Cardiac muscle cell (in vitro differentiated cells and primary cell): ENCODE data around the gene MCM9. TPM values are rescaled to one million over a fixed set of nuclear protein-coding genes. Genes with fewer than 3 reads are reported as not detected.
A peak's percentile ranks its signal among the peaks of the same experiment; 100 is the strongest.

Experiments used
- DNase-seq, 2 donors: peaks; one replicate each; pipeline versions ENCODE4 v3.0.0 to v3.0.0-alpha.2; 2010 to 2017; ENCODE audit warnings: low read depth in 1 of 2, low spot score in 1 of 2
- H3K27ac ChIP-seq: fragments of 200-600 bp; sonication (generic); 2 replicates; pipeline ENCODE4 v1.5.1; 2016
- H3K27me3 ChIP-seq: fragments of 200-600 bp; sonication (generic); 2 replicates; pipeline ENCODE4 v1.6.0; 2016; ENCODE audit warnings: control low read depth
- H3K36me3 ChIP-seq: fragments of 200-600 bp; sonication (generic); 2 replicates; pipeline ENCODE4 v1.5.1; 2016; ENCODE audit warnings: control low read depth
- H3K4me1 ChIP-seq: fragments of 200-600 bp; sonication (generic); 2 replicates; pipeline ENCODE4 v1.8.1; 2017; ENCODE audit warnings: low read depth, mild to moderate bottlenecking, mixed run types
- H3K4me3 ChIP-seq: fragments of 200-600 bp; sonication (generic); 2 replicates; pipeline ENCODE4 v1.5.1; 2016; ENCODE audit warnings: mild to moderate bottlenecking
- H3K9me3 ChIP-seq: fragments of 200-600 bp; sonication (generic); 2 replicates; pipeline ENCODE4 v1.5.1; 2017; ENCODE audit warnings: low read depth, mild to moderate bottlenecking, control low read depth
- CTCF ChIP-seq: IDR thresholded peaks from 2 replicates; pipeline ENCODE4 v1.5.1; 2012; ENCODE audit warnings: low read depth, mild to moderate bottlenecking, low read length
- polyA plus RNA-seq: library from polyadenylated mRNA; unstranded; fragments of >200 nt; fragmentation: Nextera tagmentation; extraction: Ambion mirVana; gene quantifications from 2 replicates; pipeline ENCODE4 v1.2.1, GENCODE V29; 2016
- total RNA-seq: library from RNA; depleted of rRNA; stranded (reverse); fragments of >200 nt; gene quantifications from 2 replicates; pipeline ENCODE4 v1.2.3, GENCODE V29; 2016

The MCM9 gene
- total and polyA plus RNA-seq, 2 experiments from 2014 or later = 7.0 to 10.1 TPM

GRCh38 chr6:118935331-118935668 is 341 bp upstream of the MCM9 start:
- H3K4me1 ChIP-seq = peaks cover 9% of the 10 kb centered on the region
- no peaks in the 10 kb centered on the region for H3K27me3 ChIP-seq
- peak overlapping the region; percentile 92 for H3K4me3 ChIP-seq
- no peak for TF ChIP-seq CTCF
- no peaks in the 10 kb centered on the region for H3K9me3 ChIP-seq
- DNase-seq = no peak
- peak overlapping the region; percentile 93 for H3K27ac ChIP-seq
- H3K36me3 ChIP-seq = peaks cover 13% of the 10 kb centered on the region

- peaks cover 9% of the 10 kb centered on the region for H3K4me1 ChIP-seq
These were observed 1.0 kb downstream of the MCM9 start for GRCh38 chr6:118933855-118934460.

GRCh38 chr6:118932421-118932820 is 2.5 kb downstream of the MCM9 start:
- H3K36me3 ChIP-seq = peaks cover 15% of the 10 kb centered on the region
- H3K27me3 ChIP-seq = no peaks in the 10 kb centered on the region
- no peak for DNase-seq
- no peak overlapping the region for H3K4me3 ChIP-seq
- H3K9me3 ChIP-seq = no peaks in the 10 kb centered on the region
- H3K4me1 ChIP-seq = peaks cover 9% of the 10 kb centered on the region
- H3K27ac ChIP-seq = no peak overlapping the region
- TF ChIP-seq CTCF = no peak

More at GRCh38 chr6:118933855-118934460, 1.0 kb downstream of the MCM9 start:
- H3K27ac ChIP-seq = no peak overlapping the region
- peak overlapping the region; percentile 92 for H3K4me3 ChIP-seq
- H3K36me3 ChIP-seq = peaks cover 15% of the 10 kb centered on the region
- TF ChIP-seq CTCF = no peak
- H3K27me3 ChIP-seq = no peaks in the 10 kb centered on the region
- no peak for DNase-seq
- no peaks in the 10 kb centered on the region for H3K9me3 ChIP-seq

GRCh38 chr6:118931436-118931835 is 3.5 kb downstream of the MCM9 start:
- H3K4me3 ChIP-seq = no peak overlapping the region
- DNase-seq = no peak
- peaks cover 9% of the 10 kb centered on the region for H3K4me1 ChIP-seq
- no peak for TF ChIP-seq CTCF
- H3K36me3 ChIP-seq = peaks cover 15% of the 10 kb centered on the region
- H3K27me3 ChIP-seq = no peaks in the 10 kb centered on the region
- no peak overlapping the region for H3K27ac ChIP-seq
- H3K9me3 ChIP-seq = no peaks in the 10 kb centered on the region

GRCh38 chr6:118930680-118931079 is 4.3 kb downstream of the MCM9 start:
- H3K27ac ChIP-seq = no peak overlapping the region
- peaks cover 7% of the 10 kb centered on the region for H3K4me1 ChIP-seq
- H3K9me3 ChIP-seq = no peaks in the 10 kb centered on the region
- no peak for DNase-seq
- no peak for TF ChIP-seq CTCF
- peaks cover 15% of the 10 kb centered on the region for H3K36me3 ChIP-seq
- no peak overlapping the region for H3K4me3 ChIP-seq
- H3K27me3 ChIP-seq = no peaks in the 10 kb centered on the region

- H3K27ac ChIP-seq = no peak overlapping the region
- no peaks in the 10 kb centered on the region for H3K27me3 ChIP-seq
- H3K4me3 ChIP-seq = no peak overlapping the region
- no peaks in the 10 kb centered on the region for H3K4me1 ChIP-seq
- DNase-seq = no peak
- no peak for TF ChIP-seq CTCF
- peaks cover 23% of the 10 kb centered on the region for H3K36me3 ChIP-seq
- H3K9me3 ChIP-seq = no peaks in the 10 kb centered on the region
These were observed 11.9 kb downstream of the MCM9 start for GRCh38 chr6:118923035-118923434.
